Superior temporal gyrus (tissue), 1 donor: ENCODE measurements around the gene PLK3.
"Not testable (repeated sequence)": the region's sequence is repeated elsewhere in the genome, so short reads cannot be mapped to it uniquely, and the experiment has no call there.

Source experiments
- DNase-seq: peaks from one replicate; pipeline ENCODE4 v3.0.0-alpha.2; 2016; ENCODE audit errors: extremely low spot score

PLK3 gene

DNA sequence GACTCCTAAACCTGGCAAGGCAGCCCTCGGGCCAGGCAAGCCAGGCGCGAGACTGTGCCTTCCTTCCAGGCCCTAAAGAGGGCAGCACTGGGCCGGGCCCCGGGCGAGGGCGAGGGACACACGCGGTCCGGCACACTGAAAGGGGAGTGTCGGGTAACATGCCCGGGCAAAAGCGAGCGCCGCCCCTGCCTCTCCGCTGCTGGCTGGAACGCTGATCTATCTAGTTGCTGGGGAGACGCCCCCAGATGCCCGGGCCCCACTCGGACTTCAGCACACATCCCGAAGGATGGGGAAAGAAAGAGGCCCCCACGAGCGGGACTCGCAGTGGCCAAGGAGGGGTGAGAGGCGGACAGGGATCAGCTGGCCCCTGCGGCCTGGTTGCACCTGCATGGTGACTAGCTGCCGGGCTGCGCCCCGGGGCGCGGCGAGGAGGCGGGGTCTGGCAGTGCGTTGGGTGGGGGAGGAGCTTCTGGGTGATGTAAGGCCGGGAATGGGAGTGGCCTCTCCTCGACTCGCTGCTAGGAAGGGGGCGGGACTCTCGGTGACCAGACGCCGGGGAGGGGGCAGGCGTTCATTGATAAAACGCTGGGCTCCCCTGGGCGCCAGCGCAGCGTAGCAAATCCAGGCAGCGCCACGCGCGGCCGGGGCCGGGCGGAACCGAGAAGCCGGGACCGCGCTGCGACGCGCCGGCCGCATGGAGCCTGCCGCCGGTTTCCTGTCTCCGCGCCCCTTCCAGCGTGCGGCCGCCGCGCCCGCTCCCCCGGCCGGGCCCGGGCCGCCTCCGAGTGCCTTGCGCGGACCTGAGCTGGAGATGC, at the start of gene PLK3:
TSS of gene PLK3 (plus strand) at position 608 of the 815 bp plus-strand sequence. CDS start at position 695, 87 bp downstream.
- DNase-seq, result peak; percentile 96

DNA sequence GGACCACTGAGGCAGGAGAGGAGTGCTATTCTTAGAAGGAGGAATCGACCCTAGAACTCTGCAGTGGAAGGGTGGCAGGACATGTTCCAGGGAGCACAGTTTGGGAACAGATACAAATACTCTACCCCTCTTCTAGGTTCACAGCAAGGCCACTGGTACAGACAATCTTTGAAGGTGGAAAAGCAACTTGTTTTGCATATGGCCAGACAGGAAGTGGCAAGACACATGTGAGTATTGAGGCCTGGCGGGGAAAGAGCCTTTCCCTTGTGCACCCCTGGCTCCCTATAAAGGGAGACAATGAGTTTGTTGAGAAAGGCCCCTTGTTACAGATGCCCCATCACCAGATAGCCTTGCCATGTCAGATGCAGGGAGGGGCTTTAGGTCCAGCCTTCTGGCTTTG, 42.8 kb upstream of the PLK3 start:
- no peak for DNase-seq

DNA sequence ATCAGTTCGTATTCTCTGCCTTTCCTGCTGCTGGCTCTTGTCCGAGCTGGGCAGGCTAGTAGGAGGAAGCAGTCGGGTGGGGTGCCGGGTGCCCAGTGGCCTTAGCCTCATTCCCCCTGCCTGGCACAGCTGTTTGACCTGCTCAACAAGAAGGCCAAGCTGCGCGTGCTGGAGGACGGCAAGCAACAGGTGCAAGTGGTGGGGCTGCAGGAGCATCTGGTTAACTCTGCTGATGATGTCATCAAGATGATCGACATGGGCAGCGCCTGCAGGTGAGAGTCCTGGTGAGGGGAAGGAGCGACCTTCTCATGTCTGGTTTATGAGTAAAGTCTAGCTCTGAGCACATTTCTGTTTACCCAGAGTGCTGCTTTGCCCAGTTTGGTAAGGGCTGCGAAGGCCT, 41.1 kb upstream of the PLK3 start:
- DNase-seq, result no peak

DNA sequence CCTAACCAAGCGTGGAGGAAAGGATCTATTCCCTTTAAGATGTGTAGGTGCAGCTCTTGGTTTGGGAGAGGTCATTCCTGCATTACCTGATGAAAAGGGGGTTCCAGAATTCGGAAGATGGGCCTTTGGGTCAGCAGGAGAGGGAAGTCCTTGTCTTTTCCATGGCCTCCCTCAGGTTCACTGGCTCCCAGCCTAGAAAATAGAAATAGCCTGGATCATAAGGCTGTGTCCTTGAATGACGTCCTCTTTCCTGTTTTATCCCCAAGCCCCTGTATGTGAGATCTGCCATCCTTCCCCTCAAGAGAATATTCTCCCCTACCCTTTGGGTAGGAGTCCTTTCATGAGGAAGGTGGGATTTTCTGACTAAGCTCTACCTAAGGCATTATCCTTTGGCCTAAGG, 39.3 kb upstream of the PLK3 start:
- DNase-seq, result no peak

DNA sequence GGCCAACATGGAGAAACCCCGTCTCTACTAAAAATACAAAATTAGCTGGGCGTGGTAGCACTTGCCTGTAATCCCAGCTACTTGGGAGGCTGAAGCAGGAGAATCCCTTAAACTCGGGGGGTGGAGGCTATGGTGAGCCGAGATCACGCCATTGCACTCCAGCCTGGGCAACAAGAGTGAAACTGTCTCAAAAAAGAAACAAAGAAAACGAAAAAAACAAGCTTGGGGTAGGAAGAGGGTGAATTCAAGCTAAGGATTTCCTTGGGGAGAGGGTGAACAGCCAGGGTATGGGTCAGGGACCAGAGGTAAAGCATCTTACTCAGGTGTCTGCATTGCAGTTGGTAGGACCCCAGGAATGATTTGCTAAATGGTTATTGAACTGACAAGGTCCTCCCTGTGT, 33.8 kb upstream of the PLK3 start:
- not testable (repeated sequence) for DNase-seq

DNA sequence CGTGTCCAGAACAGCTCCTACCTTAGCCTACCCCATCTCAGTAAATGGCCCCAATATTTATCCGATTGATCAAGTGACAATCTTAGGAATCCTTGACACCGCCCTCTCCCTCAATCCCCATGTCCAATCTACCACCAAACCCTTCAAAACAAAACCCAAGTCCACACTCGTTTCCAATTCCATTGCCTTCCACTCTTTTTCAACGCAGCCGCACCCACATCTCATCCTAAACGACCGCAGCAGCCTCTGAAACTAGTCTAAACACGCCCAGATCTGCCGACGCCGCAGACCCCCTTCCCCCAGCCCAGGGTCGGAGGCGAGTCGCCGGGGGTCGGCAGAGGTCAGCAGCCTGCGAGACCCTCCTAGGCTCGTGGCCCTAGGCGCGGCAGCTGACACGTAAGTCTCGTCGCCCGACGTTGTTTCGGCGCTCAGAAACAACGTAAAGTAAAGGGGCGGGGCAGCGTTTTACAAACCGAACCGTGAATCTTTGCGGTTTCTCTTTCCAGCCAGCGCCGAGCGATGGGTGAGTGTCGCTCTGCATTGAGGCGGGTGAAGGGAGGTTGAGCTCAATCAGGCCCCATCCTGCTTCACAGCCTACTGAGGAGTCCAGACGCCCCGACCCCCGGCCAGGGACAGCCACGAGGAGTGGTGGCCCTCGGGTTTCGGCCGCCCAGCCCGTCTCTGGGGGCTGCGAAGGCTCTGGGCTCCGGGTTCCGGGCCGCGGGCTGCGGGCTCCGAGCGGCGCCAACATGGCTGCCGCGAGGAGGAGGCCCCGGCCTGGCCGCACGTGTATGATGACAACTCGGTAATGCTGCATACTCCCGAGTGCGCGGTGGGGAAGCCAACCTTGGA, 24.9 kb upstream of the PLK3 start, which contains the start of gene RPS8:
TSS of gene RPS8 (plus strand) at position 463 of the 852 bp plus-strand sequence. CDS start at position 520, 57 bp downstream.
- peak; percentile 99 for DNase-seq

DNA sequence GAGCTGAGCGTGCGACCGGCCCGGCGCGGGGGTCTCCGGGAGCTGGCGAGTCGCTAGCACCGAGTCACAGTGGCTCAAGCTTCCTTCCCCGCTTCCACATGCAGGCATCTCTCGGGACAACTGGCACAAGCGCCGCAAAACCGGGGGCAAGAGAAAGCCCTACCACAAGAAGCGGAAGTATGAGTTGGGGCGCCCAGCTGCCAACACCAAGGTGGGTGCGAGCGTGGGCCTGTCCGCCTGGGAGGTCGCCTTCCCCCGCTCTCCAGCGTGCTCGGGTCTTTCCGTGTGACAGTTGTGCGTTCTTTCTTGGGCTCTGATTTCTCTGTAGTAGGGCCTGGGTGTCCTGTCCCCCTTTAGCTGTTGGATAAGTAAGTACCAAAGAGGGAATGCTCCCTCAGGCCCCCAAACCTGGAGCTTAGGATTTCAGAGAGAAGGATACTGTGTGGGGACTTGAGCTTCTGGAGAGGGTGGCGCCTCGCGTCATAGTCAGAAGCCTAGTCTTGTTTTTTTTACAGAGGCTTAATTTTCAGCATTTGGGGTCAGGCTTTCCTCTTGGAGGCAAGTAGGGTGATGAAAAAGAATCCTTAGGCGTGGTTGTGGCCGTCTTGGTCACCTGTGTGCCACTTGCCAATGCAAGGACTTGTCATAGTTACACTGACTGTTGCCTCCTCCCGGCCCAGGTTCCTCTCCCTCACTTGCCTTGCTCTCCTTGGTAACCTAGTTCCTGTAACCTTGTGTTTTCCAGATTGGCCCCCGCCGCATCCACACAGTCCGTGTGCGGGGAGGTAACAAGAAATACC, 24.0 kb upstream of the PLK3 start:
- DNase-seq, result no peak

DNA sequence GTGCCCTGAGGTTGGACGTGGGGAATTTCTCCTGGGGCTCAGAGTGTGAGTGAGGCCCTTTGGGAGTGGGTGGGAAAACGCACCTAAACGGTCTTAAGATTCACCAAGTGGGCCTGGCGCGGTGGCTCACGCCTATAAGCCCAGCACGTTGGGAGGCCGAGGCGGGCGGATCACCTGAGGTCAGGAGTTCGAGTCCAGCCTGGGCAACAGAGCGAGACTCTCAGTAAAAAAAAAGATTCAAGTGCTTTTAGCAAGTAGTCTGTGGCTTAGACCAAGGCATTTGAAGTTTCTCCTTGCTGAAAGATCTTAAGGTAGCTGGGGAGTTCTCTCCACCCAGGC, 23.5 kb upstream of the PLK3 start:
- DNase-seq, result no peak

DNA sequence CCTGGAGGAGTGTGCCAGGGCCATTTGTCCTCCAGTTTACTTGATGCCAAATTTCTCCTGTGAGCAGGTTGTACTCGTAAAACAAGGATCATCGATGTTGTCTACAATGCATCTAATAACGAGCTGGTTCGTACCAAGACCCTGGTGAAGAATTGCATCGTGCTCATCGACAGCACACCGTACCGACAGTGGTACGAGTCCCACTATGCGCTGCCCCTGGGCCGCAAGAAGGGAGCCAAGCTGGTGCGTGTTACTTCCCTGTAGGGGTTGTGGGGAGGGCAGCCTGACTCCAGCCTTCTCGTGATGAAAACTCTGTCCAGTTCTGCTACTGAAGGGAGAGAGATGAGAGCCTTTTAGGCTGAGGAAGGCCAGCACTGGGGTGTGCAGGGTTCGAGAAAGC, 22.6 kb upstream of the PLK3 start:
- no peak for DNase-seq

DNA sequence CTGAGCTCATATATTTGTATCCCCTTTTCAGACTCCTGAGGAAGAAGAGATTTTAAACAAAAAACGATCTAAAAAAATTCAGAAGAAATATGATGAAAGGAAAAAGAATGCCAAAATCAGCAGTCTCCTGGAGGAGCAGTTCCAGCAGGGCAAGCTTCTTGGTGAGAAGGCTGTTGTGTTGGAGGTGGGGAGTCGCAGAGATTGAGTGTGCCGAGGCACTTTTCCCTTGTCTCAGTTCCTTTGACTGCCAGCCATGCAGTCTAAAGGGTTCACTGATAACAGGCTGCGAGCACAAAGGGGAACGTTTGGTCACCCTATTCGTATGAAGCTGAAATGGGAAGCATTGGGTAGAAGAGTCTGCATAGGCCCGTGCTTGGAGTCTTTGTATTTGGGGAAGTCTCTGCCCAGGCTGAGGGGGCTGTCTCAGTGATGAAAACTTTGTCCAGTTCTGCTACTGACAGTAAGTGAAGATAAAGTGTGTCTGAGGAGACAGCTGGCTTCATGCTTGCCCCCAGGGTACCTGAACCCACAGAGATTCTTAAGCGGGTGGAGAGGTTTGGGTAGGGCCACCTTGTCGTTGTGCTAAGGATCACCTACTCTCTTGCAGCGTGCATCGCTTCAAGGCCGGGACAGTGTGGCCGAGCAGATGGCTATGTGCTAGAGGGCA, 22.1 kb upstream of the PLK3 start:
- no peak for DNase-seq

DNA sequence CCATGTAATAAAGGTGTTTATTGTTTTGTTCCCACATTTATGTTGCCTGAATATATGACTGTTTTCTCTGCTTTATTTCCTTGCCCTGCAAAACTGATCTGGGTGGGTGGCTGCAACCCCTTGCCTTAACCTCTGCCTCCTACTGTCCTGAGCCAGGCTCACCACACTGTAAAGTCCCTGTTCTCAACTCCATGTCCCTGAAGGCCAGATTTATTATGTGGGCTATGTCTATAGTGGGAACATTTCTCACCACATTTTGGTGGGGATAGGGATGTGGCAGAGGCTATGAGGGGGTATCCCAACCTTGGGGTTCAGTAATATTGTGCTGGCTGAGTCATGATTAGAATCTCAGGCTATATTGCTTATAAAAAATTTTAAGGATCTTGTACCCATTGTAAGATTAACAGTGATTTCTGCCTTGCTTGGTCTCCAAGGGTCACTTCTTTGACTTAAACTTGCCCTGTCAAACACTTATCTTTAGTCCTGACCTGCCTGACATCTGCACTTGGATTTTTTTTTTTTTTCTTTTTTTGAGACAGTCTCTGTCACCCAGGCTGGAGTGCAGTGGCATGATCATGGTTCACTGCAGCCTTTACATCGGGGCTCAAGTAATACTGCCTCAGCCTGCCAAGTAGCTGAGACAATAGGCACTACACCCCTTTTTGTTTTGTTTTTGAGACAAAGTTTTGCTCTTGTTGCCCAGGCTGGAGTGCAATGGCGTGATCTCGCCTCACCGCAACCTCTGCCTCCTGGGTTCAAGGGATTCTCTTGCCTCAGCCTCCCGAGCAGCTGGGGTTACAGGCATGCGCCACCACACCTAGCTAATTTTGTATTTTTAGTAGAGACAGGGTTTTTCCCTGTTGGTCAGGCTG, 21.2 kb upstream of the PLK3 start:
- DNase-seq, result no peak

DNA sequence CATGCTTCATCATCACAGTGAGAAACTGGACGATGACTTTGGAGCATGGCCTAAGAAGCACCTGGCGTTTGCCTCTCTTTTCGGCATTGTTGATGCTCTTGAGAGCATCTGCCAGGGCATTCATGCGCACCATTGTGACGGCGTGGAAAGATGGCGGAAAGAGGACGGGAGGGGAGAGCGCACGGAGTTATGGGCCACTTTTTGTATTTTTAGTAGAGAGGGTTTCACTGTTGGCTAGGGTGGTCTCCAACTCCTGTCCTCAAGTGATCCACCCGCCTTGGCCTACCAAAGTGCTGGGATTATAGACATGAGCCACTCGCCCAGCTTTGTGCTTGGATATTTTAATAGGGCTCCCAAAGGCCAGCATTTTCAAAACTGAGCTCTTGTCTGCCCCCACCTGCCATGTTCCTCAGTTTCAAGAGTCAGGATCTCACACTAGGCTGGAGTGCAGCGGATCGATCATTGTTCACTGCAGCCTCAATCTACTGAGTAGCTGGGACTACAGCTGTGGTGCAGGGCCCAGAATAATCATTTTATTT, 19.5 kb upstream of the PLK3 start:
- no peak for DNase-seq

DNA sequence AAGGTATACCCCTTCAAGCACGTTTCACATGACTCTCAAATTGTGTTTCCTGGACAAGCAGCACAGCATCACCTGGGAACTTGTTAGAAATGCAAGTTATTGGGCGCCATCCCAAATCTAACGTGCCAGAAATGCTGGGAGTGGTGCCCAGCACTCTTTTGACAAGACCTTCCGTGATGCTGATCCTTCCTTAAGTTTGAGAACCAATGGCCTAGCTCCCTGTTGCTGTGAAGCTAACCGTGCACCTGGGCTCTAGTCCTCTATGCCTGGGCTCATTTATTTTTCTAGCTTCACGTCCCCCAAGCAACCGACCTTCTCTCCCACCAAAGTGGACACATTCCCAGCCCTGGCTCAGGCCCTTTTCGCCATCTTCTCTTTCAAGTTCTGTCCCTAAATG, 16.5 kb upstream of the PLK3 start:
- no peak for DNase-seq

DNA sequence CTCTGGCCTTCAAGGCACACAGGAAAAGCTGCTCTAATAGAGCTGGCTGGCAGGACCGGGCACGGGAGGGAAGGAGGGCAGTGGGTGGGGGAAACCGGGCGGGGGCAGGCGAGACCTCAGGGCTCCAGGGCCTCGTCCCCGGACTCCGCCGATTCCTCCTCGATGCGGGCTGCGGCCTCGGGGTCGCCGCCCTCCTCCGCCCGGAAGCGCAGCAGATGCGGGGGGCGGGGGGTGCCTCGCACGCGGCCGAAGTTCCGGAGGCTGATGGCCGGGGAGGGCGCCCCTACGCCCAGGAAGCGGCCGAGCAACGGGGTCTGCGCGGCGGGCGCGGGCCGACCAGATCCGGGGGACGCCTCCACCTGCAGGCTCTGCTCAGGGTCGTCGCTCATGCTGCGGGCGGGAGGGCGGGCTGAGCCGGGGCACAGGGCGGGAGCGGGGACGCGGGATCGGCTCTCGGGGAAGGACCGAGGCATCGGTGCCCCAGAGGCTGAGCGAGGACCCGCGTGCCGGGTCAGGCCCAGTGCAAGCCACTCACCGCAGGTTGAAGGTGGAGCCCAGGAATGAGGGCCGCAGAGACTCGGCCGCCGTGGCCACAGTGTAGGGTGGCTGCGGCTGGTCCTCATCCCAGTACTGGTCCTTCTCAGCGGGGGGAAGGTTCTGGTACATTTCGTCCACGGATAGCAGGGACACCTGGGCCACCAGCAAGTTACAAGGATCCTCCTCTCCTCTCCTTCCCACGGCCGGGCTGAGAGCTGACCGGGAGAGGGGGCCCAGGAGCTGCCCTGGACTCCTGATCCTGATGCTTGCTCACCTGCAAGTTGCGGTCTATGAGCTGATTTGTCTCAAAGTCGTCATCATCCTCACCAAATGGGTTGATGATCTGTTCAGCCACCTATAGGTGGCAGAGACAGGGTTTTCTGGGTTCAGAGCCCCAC, 15.8 kb upstream of the PLK3 start:
- no peak for DNase-seq

DNA sequence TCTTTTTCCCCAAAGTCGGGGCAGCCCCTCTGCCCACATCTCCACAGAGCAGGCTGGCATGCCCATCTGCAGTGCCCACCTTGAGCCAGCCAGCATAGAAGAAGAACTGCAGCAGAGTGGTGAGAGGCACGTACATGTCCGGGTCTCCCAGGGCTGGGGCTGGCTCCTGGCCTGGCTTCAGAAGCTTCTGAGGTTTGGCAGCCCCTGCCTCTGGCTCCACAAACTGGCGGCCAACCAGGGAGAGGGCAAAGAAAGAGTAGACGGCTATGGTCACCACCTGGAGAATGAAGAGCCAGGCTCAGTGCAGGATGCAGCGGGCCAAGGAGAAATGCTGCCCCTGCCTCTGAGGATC, 15.2 kb upstream of the PLK3 start:
- DNase-seq, result no peak

DNA sequence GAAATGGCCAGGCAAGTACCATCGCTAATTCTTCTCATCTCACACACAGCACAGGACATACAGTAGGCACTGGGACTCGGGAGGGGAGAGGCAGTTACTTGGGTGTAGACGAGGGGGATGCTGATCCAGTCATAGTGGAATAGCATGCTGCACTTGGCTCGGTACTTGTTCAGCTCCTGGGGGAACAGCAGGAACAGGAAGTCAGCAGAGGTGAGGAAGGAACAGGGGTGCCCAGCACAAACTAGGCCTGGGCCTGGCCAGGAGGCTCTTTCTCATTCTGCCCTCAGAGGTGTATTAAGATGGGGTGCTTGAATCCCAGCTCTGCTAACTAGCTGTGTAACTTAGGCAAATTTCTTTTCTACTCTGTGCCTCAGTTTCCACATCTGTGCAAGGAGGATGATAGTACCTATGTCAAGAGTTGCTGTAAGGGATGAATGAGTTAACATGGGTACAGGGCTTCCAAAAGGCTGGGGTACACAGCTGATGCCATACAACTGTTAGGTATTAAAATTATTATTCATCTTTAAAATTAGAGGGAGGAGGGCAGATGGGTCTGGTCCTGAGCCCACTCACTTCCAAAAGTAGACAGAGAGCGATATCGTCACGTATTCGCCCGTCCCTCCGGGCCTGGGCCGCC, 14.6 kb upstream of the PLK3 start:
- no peak for DNase-seq

DNA sequence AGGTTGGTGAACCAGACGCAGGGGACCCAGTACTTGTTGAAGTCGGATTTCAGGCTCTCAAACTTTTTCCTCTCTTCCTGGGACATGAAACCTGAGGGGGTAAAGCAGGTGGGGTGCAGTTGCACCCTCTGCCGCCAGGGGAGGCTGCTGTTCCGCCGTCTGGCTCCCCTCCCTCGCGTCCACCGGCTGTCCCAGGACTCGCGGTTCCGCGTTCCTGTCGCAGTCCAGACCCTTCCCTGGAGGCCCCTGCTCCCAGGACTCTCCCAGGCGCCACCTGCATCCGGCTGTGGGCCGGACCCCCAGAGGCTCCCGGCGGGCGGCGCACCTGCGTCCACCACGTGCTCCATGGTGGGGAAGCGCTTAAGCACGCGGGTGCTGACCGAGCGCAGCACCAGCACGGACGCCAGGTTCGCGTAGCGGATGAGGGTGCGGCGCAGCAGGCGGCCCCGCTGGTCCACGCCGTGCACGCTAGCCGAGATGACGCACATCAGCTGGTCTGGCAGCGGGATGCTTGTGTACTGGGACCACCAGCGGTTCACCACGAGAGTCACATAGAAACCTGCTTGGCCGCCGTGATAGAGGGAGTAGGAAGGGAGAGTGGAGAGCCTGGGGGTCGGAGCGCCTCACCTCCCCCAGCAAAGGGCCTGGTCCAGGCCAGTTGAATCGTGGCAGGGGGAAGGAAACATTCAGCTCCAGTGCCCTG, 13.9 kb upstream of the PLK3 start:
- no peak for DNase-seq

DNA sequence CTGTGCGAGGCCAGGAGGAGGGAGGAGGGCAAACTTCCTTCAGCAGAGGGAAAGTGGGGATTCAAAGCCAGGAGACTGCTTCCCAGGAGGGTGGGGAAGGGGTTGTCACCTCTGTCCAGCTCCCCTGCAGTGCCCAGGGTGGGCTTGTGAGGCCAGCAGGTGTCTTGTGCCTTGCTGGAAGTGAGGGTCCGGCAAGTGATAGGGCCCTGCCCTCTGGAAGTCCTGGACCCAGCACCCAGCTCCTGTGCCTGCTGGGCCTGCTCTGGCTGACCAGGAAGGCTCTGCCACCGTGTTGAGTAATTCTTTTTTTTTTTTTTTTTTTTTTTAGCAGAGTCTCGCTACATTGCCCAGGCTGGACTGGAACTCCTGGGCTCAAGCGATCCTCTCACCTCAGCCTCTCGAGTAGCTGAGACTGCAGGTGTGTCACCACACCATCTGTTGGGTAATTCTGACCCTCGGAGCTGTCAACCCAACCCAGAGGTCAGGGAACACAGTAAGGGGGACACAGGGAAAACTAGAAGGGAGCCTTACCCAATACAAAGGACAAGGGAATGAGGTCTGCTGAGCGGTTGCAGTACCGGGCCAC, 13.2 kb upstream of the PLK3 start:
- no peak for DNase-seq
